Astrocyte of the spinal cord (primary cell): Measurements from ENCODE around the gene FUT8.

Source experiments
- DNase-seq: peaks from one replicate; pipeline ENCODE4 v3.0.0; 2011; ENCODE audit warnings: low read depth, low spot score
- H3K4me3 ChIP-seq: 2 replicates; pipeline ENCODE4 v1.5.1; 2011; ENCODE audit warnings: low read depth, mild to moderate bottlenecking, low read length, moderate library complexity
- CTCF ChIP-seq: IDR thresholded peaks from 2 replicates; pipeline ENCODE4 v1.5.1; 2012; ENCODE audit warnings: low read depth, mild to moderate bottlenecking, low read length, inconsistent platforms
- in situ Hi-C: cut with HindIII; loops from 2 replicates; pipeline ENCODE4 v1.10.0; 2017; ENCODE audit warnings: low sequenced_read_pairs

The FUT8 gene

GRCh38 chr14:65618996-65619395 is 206.5 kb downstream of the FUT8 start:
- no peak for TF ChIP-seq CTCF
- in situ Hi-C loops: no loop called here
- no peak for DNase-seq
- no peak overlapping the region for H3K4me3 ChIP-seq

GRCh38 chr14:65620195-65620594 is 207.7 kb downstream of the FUT8 start:
- no peak for DNase-seq
- in situ Hi-C loops: no loop called here
- TF ChIP-seq CTCF: no peak
- H3K4me3 ChIP-seq: no peak overlapping the region

- H3K4me3 ChIP-seq: no peak overlapping the region
- no peak for DNase-seq
- TF ChIP-seq CTCF: no peak
- in situ Hi-C loops: no loop called here
Observed at GRCh38 chr14:65622703-65623102, 210.2 kb downstream of the FUT8 start.

GRCh38 chr14:65623759-65624158 is 211.2 kb downstream of the FUT8 start:
- DNase-seq: no peak
- H3K4me3 ChIP-seq: no peak overlapping the region
- TF ChIP-seq CTCF: no peak
- in situ Hi-C loops: no loop called here

GRCh38 chr14:65627315-65627714 is 214.8 kb downstream of the FUT8 start:
- no peak overlapping the region for H3K4me3 ChIP-seq
- DNase-seq: no peak
- in situ Hi-C loops: no loop called here
- TF ChIP-seq CTCF: no peak

DNA sequence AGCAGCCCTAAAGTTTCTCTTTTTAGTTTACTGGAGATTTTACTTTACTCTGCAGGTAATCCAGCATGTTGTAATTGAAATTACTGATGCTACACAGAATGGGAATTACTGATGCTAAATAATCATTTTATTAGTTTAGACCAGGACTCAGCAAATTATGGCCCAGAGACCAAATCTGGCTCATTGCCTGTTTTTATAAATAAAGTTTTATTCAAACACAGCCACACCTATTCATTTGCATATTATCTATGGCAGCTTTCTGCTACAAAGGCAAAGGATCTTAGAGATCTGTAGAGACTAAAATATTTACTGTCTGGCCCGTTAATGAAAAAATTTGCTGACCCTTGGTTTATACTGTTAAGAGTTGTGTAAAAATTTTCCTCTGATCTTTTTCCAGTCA is 216.1 kb downstream of the FUT8 start:
- no peak for DNase-seq
- H3K4me3 ChIP-seq: no peak overlapping the region
- in situ Hi-C loops: no loop called here
- TF ChIP-seq CTCF: no peak

DNA sequence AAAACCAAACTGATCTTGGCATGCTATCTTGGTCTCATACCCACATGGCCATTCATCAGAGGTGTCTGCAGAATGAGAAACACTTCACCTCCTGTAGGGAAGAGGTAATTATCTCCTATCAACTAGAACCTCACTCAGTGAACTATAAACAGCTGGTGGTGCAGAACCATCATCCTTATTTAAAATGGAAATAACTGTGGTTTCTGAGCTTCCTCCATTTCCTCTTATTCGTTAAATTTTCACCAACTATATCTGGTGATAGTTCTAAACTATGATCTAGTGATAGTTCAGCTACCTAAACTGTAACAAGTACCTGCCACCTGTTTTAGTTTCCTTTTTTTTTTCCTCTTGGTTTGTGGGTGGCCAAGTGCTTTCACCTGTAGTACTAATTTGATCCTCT is 218.5 kb downstream of the FUT8 start:
- in situ Hi-C loops: no loop called here
- H3K4me3 ChIP-seq: no peak overlapping the region
- no peak for DNase-seq
- no peak for TF ChIP-seq CTCF
